Tibial nerve (tissue), 4 donors: ENCODE measurements around the gene LRBA.
"Not testable (repeated sequence)": the region's sequence is repeated elsewhere in the genome, so short reads cannot be mapped to it uniquely, and the experiment has no call there.

ENCODE experiments used
- EP300 ChIP-seq, 2 donors: sonication (generic); formaldehyde crosslinking; IDR thresholded peaks; one replicate each; pipeline ENCODE4 v1.6.1; 2017; ENCODE audit warnings: antibody characterized with exemption in 2 of 2, mild to moderate bottlenecking in 1 of 2
- POLR2A ChIP-seq, 2 donors: fragments of 450-650 bp; IDR thresholded peaks; one replicate each; pipeline ENCODE4 v1.6.1; 2017; ENCODE audit warnings: antibody characterized with exemption in 2 of 2, mild to moderate bottlenecking in 2 of 2, moderate library complexity in 2 of 2
- TF ChIP-seq, protein P1 (sequence below), 5 experiments: fragments of 200-600 bp in 3 of 5; fragments of 450-650 bp in 2 of 5; sonication (generic) in 3 of 5; IDR thresholded peaks; one replicate each; pipeline ENCODE4 v1.5.1; 2016 to 2019; ENCODE audit warnings: antibody characterized with exemption in 5 of 5, mild to moderate bottlenecking in 3 of 5, moderate library complexity in 2 of 5

GRCh38 chr4:150953916-150954315 is 61.2 kb downstream of the LRBA start:
- TF ChIP-seq, protein P1, sequence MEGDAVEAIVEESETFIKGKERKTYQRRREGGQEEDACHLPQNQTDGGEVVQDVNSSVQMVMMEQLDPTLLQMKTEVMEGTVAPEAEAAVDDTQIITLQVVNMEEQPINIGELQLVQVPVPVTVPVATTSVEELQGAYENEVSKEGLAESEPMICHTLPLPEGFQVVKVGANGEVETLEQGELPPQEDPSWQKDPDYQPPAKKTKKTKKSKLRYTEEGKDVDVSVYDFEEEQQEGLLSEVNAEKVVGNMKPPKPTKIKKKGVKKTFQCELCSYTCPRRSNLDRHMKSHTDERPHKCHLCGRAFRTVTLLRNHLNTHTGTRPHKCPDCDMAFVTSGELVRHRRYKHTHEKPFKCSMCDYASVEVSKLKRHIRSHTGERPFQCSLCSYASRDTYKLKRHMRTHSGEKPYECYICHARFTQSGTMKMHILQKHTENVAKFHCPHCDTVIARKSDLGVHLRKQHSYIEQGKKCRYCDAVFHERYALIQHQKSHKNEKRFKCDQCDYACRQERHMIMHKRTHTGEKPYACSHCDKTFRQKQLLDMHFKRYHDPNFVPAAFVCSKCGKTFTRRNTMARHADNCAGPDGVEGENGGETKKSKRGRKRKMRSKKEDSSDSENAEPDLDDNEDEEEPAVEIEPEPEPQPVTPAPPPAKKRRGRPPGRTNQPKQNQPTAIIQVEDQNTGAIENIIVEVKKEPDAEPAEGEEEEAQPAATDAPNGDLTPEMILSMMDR (IDR thresholded peaks at IDR 0.05): not testable (repeated sequence)
- not testable (repeated sequence) for TF ChIP-seq EP300, POLR2A (IDR thresholded peaks at IDR 0.05)
